Kidney epithelial cell (primary cell): ENCODE data around the gene RCC2. TPM values are rescaled to one million over a fixed set of nuclear protein-coding genes. Genes with fewer than 3 reads are reported as not detected.
"Not testable (repeated sequence)": the region's sequence is repeated elsewhere in the genome, so short reads cannot be mapped to it uniquely, and the experiment has no call there.

Experiments used
- DNase-seq: peaks from one replicate; pipeline ENCODE4 v3.0.0-alpha.2; 2010; ENCODE audit warnings: low read depth
- H3K27me3 ChIP-seq: 2 replicates; pipeline ENCODE4 v1.6.0; 2011; ENCODE audit warnings: low read length; ENCODE audit not compliant: control insufficient read depth, insufficient read depth
- H3K36me3 ChIP-seq: 2 replicates; pipeline ENCODE4 v1.5.1; 2011; ENCODE audit warnings: low read length; ENCODE audit not compliant: control insufficient read depth, insufficient read depth
- H3K4me3 ChIP-seq: 2 replicates; pipeline ENCODE4 v1.5.1; 2011; ENCODE audit warnings: low read depth, mild to moderate bottlenecking, control low read depth, low read length
- total RNA-seq: library from RNA; depleted of rRNA; stranded (reverse); fragments of >200 nt; gene quantifications from 2 replicates; pipeline ENCODE4 v1.2.3, GENCODE V29; 2015
- TF ChIP-seq, protein P1 (sequence below): IDR thresholded peaks from 2 replicates; pipeline ENCODE4 v1.5.1; 2011; ENCODE audit warnings: mild to moderate bottlenecking, moderate library complexity, low read length, control low read depth, inconsistent platforms; ENCODE audit not compliant: insufficient read depth, poor library complexity, severe bottlenecking

Gene RCC2
- total RNA-seq = 80.2 and 80.8 TPM in 2 replicates

DNA sequence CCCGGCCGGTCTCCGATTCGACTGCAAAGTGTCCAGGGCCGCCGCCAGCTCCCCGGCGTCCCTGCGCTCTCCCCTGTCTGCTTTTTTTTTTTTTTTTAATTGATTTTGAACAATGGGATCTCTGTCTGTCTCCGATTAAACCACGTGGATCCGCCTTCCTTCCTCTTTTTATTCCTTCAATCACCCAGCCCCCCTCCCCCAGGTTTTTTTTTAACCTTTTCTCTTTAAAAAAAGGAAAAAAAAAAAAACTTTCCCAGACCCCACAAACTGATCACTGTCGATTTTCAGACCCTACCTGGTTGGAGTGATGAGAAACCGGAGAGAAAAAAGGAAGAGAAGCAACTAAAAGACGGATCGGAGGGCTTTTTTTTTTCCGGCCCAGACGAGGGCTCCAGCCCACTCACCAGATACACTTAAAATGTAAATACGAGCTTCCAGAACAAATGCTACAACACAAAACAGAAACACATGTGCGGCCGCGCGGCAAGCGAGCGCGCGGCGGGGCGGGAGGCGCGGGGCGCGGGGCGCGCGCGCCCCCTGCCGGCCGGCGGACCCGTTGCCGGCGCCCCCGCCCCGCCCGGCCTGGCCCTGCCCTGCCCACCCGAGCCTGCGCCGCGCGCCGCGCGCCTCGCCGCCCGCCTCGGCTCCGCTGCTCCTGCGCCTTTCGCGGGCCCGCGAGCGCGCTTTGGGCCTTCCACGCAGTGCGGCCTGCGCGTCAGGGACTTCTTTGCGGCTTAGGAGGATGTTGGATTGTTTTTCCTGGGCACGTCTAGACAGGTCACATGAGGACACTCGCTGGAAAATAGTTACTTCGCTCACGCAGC, at the start of gene RCC2:
Gene RCC2 (minus strand): TSS at position 428 of the 824 bp plus-strand sequence. CDS start 1,163 bp downstream, outside the sequence.
- DNase-seq = no peak
- no peaks in the 10 kb centered on the region for H3K27me3 ChIP-seq
- H3K36me3 ChIP-seq = peaks cover 1% of the 10 kb centered on the region
- H3K4me3 ChIP-seq = peak within 1 kb of the TSS; percentile 72
- TF ChIP-seq, protein P1, sequence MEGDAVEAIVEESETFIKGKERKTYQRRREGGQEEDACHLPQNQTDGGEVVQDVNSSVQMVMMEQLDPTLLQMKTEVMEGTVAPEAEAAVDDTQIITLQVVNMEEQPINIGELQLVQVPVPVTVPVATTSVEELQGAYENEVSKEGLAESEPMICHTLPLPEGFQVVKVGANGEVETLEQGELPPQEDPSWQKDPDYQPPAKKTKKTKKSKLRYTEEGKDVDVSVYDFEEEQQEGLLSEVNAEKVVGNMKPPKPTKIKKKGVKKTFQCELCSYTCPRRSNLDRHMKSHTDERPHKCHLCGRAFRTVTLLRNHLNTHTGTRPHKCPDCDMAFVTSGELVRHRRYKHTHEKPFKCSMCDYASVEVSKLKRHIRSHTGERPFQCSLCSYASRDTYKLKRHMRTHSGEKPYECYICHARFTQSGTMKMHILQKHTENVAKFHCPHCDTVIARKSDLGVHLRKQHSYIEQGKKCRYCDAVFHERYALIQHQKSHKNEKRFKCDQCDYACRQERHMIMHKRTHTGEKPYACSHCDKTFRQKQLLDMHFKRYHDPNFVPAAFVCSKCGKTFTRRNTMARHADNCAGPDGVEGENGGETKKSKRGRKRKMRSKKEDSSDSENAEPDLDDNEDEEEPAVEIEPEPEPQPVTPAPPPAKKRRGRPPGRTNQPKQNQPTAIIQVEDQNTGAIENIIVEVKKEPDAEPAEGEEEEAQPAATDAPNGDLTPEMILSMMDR = no peak

DNA sequence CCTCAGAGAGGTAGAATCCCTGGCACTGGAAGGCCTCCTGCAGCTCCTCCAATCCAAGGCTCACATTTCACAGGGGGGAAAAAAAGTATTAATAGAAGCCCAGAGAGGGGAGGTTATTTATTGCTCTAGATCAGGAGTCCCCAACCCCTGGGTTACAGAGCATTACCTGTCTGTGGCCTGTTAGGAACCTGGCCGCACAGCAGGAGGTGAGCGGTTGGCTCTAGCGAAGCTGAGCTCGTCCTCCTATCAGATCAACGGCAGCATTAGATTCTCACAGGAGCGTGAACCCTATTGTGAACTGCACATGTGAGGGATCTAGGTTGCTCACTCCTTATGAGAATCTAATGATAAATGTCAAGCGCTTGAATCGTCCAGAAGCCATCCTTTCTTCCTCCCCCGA, 46.8 kb upstream of the RCC2 start:
- no peak overlapping the region for H3K4me3 ChIP-seq
- no peaks in the 10 kb centered on the region for H3K36me3 ChIP-seq
- no peaks in the 10 kb centered on the region for H3K27me3 ChIP-seq
- TF ChIP-seq, protein P1 = no peak
- no peak for DNase-seq

DNA sequence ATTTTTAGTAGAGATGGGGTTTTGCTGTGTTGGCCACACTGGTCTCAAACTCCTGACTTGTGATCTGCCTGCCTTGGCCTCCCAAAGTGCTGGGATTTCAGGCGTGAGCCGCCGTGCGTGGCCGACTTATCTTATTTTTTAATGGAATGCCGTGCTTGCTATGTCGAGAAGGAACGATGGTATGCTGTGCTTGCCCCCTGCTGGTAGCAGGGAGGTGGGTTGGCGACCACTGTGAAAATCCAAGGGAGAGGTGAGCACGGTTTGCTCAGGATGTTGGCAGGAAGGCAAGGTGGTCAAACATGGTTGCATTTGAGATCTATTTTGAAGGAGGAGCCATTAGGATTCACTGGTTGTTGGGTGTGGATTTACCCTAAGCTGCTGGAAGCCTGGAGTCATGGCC, 45.8 kb upstream of the RCC2 start:
- no peak for DNase-seq
- TF ChIP-seq, protein P1 = peak; percentile 50
- H3K36me3 ChIP-seq = no peaks in the 10 kb centered on the region
- H3K27me3 ChIP-seq = no peaks in the 10 kb centered on the region
- H3K4me3 ChIP-seq = no peak overlapping the region

DNA sequence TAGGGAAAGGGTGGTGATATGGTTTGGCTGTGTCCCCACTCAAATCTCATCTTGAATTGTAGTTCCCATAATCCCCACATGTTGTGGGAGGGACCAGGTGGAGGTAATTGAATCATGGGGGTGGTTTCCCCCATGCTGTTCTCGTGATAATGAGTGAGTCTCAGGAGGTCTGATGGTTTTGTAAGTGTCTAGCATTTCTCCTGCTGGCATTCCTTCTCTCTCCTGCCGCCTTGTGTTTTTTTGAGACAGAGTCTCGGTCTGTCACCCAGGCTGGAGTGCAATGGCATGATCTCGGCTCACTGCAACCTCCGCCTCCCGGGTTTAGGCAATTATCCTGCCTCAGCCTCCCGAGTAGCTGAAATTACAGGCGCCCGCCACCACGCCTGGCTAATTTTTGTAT, 42.5 kb upstream of the RCC2 start:
- not testable (repeated sequence) for H3K27me3 ChIP-seq, H3K4me3 ChIP-seq, H3K36me3 ChIP-seq, DNase-seq

DNA sequence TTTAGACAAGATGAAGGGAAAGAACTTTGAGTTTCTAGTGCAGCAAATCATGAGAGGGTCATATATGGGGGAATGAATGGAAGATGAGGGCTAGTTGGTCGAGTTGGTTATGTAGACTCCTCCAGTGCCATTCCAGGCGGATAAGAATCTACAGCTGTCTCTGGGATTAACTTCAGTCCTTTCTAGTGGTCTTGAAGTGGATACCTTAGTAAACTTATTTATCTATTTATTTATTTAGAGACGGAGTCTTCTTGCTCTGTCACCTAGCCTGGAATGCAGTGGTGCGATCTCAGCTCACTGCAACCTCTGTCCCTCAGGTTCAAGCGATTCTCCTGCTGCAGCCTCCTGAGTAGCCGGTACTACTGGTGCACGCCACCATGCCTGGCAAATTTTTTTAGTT, 41.4 kb upstream of the RCC2 start:
- H3K4me3 ChIP-seq = no peak overlapping the region
- no peaks in the 10 kb centered on the region for H3K36me3 ChIP-seq
- TF ChIP-seq, protein P1 = no peak
- DNase-seq = no peak
- no peaks in the 10 kb centered on the region for H3K27me3 ChIP-seq

DNA sequence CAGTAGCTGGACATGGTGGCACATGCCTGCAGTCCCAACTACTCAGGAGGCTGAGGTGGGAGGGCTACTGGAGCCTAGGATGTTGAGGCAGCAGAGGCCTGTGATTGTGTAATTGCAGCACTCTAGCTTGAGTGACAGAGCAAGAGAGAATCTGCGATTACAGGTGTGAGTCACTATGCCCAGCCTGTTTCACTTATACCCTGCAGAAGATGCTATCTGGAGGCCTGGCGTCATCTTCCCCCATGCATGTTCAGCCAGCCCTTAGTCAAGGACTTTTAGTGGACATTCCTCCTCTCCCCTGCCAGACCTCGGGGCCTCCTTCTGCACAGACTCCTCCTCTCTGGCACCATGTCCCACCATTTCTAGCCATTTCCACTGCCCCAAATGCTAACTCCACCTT, 36.3 kb upstream of the RCC2 start:
- Histone ChIP-seq H3K36me3 (no peaks in the 10 kb centered on the region), H3K27me3 (no peaks in the 10 kb centered on the region), H3K4me3 (no peak overlapping the region)
- TF ChIP-seq, protein P1 = no peak
- peak; percentile 78 for DNase-seq

DNA sequence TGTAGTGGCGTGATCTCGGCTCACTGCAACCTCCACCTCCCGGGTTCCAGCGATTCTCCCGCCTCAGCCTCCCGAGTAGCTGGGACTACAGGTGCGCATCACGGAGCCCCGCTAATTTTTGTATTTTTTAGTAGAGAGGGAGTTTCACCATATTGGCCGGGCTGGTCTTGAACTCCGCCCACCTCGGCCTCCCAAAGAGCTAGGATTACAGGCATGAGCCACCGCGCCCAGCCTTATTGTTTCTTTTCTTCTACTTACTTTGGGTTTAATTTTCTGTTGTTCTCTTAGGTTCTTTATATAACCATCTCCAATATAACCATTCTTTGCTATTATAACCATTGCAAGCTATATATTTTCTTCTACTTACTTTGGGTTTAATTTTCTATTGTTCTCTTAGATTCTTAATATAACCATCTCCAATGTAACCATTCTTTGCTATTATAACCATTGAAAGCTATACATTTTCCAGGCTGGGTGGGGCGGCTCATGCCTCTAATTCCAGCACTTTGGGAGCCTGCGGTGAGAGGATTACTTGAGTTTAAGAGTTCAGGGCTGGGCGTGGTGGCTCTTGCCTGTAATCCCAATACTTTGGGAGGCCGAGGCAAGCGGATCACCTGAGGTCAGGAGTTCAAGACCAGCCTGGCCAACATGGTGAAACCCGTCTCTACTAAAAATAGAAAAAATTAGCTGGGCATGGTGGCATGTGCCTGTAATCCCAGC, 35.5 kb upstream of the RCC2 start:
- not testable (repeated sequence) for H3K27me3 ChIP-seq, DNase-seq, H3K36me3 ChIP-seq, H3K4me3 ChIP-seq
